ENCODE measurements around the gene PCBP4. TPM values are rescaled to one million over a fixed set of nuclear protein-coding genes. Genes with fewer than 3 reads are reported as not detected.

The PCBP4 gene
- total RNA-seq, 1 donor from 2014 or later, result 73.0 TPM

- no peak overlapping the region for H3K4me3 ChIP-seq
- H3K27me3 ChIP-seq (ENCODE audit: low read depth), result no peaks in the 10 kb centered on the region
- intact Hi-C loops (cut with micrococcal nuclease), result no loop called here
- H3K4me1 ChIP-seq, result no peaks in the 10 kb centered on the region
- DNase-seq, result no peak
- H3K9me3 ChIP-seq (replicated peaks), result no peaks in the 10 kb centered on the region
- H3K36me3 ChIP-seq, result peaks cover 69% of the 10 kb centered on the region
- no peak for TF ChIP-seq CTCF (IDR thresholded peaks at IDR 0.05; ENCODE audit: borderline replicate concordance)
- H3K27ac ChIP-seq (replicated peaks), result no peak overlapping the region
These were observed 33.0 kb downstream of the PCBP4 start for GRCh38 chr3:51934139-51934850.

GRCh38 chr3:51933471-51934138 is 33.6 kb downstream of the PCBP4 start:
- Histone ChIP-seq H3K36me3 (peaks cover 62% of the 10 kb centered on the region), H3K4me3 (no peak overlapping the region), H3K4me1 (no peaks in the 10 kb centered on the region), H3K9me3 (replicated peaks) (no peaks in the 10 kb centered on the region), H3K27me3 (ENCODE audit: low read depth) (no peaks in the 10 kb centered on the region), H3K27ac (replicated peaks) (no peak overlapping the region)
- TF ChIP-seq CTCF (IDR thresholded peaks at IDR 0.05; ENCODE audit: borderline replicate concordance), result no peak
- intact Hi-C loops (cut with micrococcal nuclease), result no loop called here
- DNase-seq, result no peak

- Histone ChIP-seq H3K9me3 (replicated peaks) (no peaks in the 10 kb centered on the region), H3K27ac (replicated peaks) (no peak overlapping the region), H3K27me3 (ENCODE audit: low read depth) (no peaks in the 10 kb centered on the region), H3K4me3 (no peak overlapping the region), H3K36me3 (peaks cover 54% of the 10 kb centered on the region), H3K4me1 (no peaks in the 10 kb centered on the region)
- intact Hi-C loops (cut with micrococcal nuclease), result no loop called here
- no peak for TF ChIP-seq CTCF (IDR thresholded peaks at IDR 0.05; ENCODE audit: borderline replicate concordance)
- DNase-seq, result no peak
These were observed 34.5 kb downstream of the PCBP4 start for GRCh38 chr3:51932471-51933370.

GRCh38 chr3:51931756-51932155 is 35.5 kb downstream of the PCBP4 start:
- no peak for TF ChIP-seq CTCF (IDR thresholded peaks at IDR 0.05; ENCODE audit: borderline replicate concordance)
- Histone ChIP-seq H3K27me3 (ENCODE audit: low read depth) (no peaks in the 10 kb centered on the region), H3K4me1 (no peaks in the 10 kb centered on the region), H3K9me3 (replicated peaks) (no peaks in the 10 kb centered on the region), H3K4me3 (no peak overlapping the region), H3K36me3 (peaks cover 44% of the 10 kb centered on the region), H3K27ac (replicated peaks) (no peak overlapping the region)
- DNase-seq, result no peak
- intact Hi-C loops (cut with micrococcal nuclease), result no loop called here

GRCh38 chr3:51930439-51930838 is 36.8 kb downstream of the PCBP4 start:
- TF ChIP-seq CTCF (IDR thresholded peaks at IDR 0.05; ENCODE audit: borderline replicate concordance), result no peak
- peaks cover 31% of the 10 kb centered on the region for H3K36me3 ChIP-seq
- DNase-seq, result no peak
- intact Hi-C loops (cut with micrococcal nuclease), result no loop called here
- no peak overlapping the region for H3K4me3 ChIP-seq
- H3K4me1 ChIP-seq, result no peaks in the 10 kb centered on the region
- no peak overlapping the region for H3K27ac ChIP-seq (replicated peaks)
- H3K27me3 ChIP-seq (ENCODE audit: low read depth), result no peaks in the 10 kb centered on the region
- no peaks in the 10 kb centered on the region for H3K9me3 ChIP-seq (replicated peaks)
